Measurements from ENCODE around the gene CCL27.
A peak's percentile ranks its signal among the peaks of the same experiment; 100 is the strongest.
"Not testable (repeated sequence)": the region's sequence is repeated elsewhere in the genome, so short reads cannot be mapped to it uniquely, and the experiment has no call there.

CCL27 gene

GRCh38 chr9:34648673-34649072 lies 13.8 kb downstream of the CCL27 start:
- no peak for DNase-seq

DNA sequence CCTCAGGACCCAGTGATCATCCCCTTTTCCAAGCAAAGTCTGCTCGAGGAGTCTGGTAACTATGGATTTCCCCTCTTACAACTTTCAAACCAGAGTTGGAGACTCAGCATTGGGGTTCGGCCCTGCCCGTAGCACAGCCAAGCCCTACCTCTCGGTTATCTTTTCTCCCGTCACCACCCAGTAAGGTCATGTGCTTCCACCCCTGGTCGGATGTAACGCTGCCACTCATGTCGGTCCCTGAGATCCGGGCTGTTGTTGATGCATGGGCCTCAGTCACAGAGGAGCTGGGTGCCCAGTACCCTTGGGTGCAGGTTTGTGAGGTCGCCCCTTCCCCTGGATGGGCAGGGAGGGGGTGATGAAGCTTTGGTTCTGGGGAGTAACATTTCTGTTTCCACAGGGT lies 14.8 kb downstream of the CCL27 start:
- no peak for DNase-seq

GRCh38 chr9:34647084-34647403 lies 15.4 kb downstream of the CCL27 start:
- DNase-seq, result no peak

GRCh38 chr9:34646211-34647083 lies 16.0 kb downstream of the CCL27 start, which contains the start of gene GALT:
Gene GALT (plus strand): TSS chr9:34646675. CDS start chr9:34646705, 30 bp downstream.
- peak; percentile 93 for DNase-seq

- no peak for DNase-seq
Observed at GRCh38 chr9:34644766-34645314, 17.6 kb downstream of the CCL27 start.

GRCh38 chr9:34642679-34643078 lies 19.8 kb downstream of the CCL27 start:
- no peak for DNase-seq

GRCh38 chr9:34639322-34639721 lies 23.1 kb downstream of the CCL27 start:
- DNase-seq, result not testable (repeated sequence)

DNA sequence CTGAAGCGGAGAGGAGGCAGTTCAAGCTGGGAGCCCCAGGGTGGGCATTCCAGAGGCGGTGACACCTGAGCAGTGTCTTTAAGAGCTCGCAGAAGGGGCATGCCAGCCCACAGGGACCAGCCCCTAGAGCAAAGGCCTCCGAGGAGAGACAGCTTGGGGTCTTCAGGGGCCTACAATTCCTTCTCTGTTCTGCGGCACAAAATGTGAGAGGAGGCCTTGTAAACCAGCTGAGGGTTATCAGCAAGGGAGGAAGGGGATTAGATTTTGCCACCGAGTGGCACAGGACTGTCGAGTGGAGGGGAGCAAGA lies 24.4 kb downstream of the CCL27 start:
- no peak for DNase-seq

DNA sequence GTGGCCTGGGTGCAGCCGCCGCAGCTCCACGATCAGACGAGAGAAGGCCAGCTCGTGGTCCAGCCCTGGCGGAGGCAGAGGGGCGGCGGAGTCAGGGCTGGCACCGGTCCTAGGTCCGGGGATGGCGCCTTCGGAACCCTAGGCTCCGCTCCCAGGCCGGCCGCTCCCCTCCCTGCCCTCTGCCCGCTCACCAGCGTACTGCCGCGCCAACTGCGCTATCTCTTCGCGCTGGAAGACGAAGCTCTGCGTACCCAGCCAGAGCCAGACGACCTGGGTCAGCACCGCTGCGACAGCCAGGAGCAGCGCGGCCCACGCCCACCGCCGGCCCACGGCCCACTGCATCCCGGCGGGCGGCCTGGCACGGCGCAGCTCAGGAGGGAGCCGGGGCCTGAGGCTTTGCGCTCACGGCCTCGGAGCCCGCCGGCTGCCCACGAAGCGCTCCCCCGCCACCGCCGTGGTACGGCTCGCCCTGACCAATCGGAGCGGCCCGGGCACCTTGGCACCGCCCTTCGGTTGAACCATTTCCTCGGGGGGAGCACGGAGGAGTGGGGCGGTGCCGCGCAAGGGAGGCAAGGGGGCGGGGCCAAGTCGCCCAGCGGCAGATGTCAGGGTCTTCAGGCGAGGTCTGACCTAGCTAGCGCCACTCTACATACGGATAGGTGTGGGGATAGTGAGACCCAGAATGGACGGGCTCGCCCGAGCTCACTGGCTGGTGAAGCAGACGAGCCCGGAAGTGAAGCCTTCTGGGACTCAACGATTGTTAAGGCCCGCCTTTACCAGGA lies 24.9 kb downstream of the CCL27 start, which contains the start of gene SIGMAR1:
Gene SIGMAR1 (minus strand): TSS at position 432 of the 782 bp plus-strand sequence. CDS start 90 bp downstream, at position 342.
- peak; percentile 88 for DNase-seq

DNA sequence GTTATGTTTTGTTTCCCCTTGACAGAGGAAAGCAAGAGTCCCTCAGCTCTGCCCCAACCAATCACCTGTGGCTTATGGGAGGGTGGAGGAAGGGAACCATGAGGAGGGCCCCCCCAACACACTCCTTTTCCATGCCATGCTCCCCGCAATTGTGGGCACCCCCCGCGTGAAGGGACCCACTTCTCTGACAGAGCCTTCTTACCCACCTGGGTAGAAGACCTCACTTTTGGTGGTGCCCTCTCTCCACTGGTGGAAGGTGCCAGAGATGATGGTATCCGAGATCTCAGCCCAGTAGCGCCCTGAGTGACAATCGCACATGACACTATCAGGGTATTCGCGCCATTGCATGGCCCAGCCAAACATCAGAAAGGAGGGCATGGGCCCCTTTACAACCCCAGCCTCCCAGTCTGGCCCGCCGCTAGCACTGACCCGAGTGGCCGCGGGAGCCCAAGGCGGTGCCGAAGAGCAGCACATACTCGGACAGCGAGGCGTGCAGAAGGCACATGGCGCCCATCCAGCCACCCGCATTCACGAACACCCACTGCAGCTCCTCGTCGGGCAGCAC lies 25.6 kb downstream of the CCL27 start:
- no peak for DNase-seq

DNA sequence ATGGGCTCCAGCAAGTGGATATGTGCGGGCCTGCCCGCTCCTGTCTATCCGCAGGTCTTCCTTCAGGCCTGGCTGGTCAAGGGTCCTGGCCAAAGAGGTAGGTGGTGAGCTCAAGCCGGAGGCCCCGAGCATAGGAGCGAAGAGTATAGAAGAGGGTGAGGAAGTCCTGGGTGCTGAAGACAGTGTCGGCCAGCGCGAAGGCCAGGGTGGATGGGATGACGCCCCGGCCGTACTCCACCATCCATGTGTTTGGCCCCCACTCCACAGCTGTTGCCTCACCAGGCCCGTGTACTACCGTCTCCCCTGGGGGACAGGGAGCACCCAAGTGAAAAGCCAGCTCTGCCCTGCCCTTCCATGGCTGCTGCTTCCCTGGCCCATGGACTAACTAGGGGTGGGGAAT lies 26.9 kb downstream of the CCL27 start:
- DNase-seq, result no peak

- DNase-seq, result no peak
Observed at GRCh38 chr9:34634551-34635248, 27.8 kb downstream of the CCL27 start.

DNA sequence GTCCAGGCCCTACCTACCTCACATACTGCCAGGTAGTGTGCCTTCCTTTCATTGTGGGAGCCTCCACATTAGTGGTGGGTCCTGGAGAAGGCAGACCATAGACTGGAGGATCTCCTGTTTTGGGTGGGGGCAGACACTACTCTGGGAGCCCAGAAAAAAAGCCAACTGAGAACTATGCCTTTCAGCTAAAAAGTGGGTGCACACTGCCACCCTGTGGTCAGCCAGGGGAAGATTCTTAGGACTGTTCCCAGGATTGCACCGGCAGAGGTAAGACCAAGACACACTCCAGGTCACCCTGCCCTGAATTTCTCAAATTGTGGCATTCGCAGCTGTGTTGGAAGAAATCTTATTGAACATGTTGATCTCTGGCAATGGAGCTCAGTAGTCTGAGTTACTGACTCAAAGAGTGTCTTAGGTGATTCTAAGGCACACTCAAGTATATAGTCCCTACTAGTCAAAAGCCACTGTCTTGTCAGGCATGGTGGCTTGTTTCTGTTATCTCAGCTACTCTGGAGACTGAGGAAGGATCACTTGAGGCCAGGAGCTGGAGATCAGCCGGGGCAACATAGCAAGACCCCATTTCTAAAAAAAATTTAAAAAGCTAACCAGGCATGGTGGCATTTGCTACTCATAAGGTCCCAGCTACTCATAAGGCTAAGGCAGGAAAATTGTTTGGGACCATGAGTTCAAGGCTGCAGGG lies 28.5 kb downstream of the CCL27 start:
- peak; percentile 66 for DNase-seq

- DNase-seq, result no peak
Observed at GRCh38 chr9:34633166-34633565, 29.3 kb downstream of the CCL27 start.

DNA sequence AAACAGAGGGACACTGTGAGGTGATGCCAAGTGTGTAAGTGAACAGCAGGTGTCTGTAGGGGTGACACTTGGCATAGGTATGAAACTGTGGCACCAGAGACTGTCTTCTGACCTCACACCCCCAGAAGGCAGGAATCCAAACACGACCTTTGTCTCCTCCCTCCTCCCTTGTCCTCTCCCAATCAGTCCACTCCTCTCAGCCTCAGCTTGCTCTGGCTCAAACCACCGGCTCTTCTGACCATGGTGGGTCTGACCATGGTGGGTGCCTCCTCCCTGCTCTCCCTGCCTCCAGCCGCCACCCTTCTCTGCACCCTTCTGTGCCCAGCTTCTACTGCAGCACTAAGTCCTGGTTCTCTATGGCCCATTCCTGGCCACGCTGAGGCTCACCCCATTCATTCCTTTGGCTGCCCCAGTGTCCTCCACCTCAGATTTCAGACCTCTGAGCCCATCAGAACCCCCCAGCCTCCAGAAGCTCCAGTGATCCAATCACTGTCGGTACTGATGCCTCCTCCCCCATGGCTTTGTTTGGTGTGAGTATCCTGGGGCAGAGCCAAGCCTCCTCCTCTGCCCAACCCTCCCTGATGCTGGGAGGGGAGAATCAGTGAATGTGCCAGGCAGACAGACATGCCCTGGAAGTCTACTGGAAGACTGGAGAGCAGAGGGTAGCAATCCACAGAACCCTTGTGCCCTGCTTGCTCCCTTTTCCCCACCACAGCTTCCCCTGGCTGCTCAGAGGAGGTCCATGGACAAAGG lies 31.9 kb downstream of the CCL27 start:
- no peak for DNase-seq

- DNase-seq, result no peak
Observed at GRCh38 chr9:34629491-34629808, 33.0 kb downstream of the CCL27 start.

- DNase-seq, result peak; percentile 27
Observed at GRCh38 chr9:34628656-34629490, 33.6 kb downstream of the CCL27 start, which contains the start of gene ARID3C. Gene ARID3C (minus strand): TSS chr9:34629066. CDS start chr9:34628014, 1,052 bp downstream.

- DNase-seq, result no peak
Observed at GRCh38 chr9:34627716-34628655, 34.5 kb downstream of the CCL27 start.

DNA sequence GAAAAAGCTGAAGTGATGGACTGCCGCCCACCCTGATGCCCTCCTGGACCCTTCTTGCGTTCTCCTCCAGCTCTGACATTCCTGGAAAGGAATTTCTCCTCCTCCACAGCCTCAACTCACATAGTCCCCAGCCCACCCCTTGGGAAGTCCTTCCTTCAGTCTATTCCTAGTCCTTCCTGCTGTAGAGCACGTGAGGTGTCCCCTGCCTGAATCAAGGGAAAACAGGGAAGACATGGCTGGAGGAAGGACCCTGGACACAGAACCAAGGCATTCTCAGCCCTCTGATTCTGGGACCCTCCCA lies 37.3 kb downstream of the CCL27 start:
- DNase-seq, result no peak

Data from DMS79 treated with DMSO at 0.1 percent for 48 hours (cell line).